Measurements from ENCODE around the gene OPA3.

Gene OPA3

DNA sequence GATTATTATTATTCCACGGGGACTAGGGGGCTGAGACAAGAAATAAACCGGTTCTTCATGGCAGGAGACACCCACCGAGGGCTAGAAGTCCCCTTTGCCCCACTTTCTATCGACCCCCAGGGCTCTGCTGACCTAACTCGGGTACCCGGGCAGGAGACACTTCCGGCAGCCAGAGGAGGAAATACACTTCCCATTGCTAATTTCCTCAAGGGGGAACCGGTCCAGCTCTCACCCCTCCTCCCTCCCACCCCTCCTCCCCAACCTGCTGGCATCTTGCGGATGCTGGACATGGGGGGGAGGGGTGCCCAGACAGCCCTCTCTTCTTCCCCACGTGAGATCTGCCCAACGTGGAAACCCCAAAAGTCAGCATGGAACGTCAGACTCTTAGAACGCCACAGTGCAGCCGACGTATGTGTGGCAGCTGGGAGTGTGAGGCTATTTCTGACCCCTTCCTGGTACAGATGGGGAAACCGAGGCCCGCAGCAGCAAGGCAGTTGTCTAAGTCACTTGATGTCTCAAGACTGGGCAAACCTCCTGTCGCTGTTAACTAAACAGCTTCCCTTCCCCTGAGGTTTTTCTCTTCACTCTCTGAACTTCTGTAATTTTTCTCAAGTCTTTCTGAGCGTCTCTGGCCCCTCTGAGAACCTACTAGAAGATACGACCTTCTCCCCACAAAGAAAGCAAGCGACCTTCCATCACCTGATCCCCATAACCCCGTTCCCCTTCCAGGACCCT, 13.8 kb upstream of the OPA3 start:
- DNase-seq (ENCODE audit: low read depth in 2 of 2): no peak

DNA sequence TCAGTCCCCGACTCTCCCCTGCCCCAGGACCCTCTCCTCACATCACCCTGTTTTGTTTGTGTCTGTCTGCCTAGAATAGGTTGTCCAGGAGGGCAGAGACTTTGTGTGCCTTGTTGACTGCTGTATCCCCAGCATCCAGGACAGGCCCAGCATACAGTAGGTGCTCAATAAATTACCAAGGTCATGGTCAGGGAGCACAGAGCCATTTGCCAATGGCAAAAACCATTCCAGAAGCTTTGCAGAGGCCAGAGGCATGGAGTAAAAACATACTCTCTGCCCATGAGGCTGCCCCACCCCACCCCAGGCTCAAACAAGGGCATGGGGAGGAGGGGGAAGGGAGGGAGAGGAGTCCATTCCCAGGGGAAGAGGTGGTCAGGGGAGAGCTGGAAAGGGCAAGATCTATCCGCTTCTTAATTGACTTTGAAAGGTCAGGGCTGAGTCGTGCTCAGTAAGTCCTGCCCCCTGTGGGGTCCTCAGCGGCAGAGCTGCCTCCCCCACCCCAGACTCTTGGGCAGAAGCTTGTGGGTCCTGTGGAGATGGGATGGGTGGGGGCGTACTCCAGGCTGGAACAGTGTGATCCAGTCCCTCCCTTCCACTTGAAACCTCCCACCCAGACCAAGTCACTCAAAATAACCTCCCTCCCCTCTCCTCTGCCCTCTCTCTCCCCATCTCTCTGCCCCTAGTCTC, 13.0 kb upstream of the OPA3 start:
- DNase-seq (ENCODE audit: low read depth in 2 of 2): no peak

DNA sequence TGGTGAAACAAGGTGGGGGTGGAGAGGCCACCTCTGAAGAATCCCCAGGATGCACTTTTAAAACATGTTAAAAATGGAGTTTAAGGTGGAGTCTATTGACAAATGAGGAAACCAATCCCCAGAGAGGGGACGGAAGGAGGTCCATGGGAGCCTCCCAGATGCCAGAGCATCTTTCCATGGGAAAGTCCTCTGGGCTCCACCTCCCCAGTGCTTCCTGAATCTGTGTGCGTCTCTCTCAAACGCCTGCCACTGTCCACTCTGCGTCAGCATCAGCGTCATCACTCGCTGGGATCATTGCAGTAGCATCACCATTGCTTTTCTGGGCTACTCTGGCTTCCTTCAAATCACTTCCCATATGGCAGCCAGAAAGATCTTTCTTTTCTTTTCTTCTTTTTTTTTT, 11.2 kb upstream of the OPA3 start:
- no peak for DNase-seq (ENCODE audit: low read depth in 2 of 2)

DNA sequence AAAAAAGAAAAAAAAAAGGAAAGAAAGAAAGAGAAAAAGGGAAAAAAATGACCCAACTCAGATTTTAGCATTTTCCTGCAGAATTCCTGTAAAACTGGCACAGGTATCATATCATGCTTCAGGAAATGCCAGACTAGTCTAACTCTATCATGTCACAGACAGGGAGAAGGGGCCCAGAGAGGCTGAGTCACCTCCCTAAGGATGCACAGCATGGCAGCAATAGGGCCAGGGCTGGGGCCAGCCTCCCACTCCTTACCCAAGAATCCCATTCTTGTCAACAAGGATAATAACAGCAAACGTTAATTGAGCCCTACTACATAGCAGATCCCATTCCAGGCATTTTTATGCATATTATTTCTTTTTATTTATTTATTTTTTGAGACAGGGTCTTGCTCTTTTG, 8.9 kb upstream of the OPA3 start:
- DNase-seq (ENCODE audit: low read depth in 2 of 2): no peak

DNA sequence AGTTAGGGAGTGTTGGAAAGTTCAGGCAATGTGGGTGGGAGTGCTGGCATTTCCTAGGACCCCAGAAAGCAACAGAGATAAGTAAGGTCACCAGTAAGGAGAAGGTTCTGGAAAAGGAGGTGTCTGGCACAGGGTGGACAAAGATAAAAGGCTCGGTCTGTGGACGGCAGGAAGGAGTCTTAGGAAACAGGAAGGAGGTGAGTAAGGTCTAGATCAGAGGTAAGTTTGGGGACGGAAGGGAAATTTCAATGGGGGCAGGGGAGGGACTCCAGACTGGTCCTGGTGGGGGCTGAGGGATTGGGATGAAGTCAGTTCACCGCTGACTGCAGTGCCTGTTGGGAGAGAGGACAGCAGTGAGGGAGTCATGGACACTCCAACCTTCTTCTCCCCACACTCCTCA, 7.8 kb upstream of the OPA3 start:
- DNase-seq (ENCODE audit: low read depth in 2 of 2): no peak

DNA sequence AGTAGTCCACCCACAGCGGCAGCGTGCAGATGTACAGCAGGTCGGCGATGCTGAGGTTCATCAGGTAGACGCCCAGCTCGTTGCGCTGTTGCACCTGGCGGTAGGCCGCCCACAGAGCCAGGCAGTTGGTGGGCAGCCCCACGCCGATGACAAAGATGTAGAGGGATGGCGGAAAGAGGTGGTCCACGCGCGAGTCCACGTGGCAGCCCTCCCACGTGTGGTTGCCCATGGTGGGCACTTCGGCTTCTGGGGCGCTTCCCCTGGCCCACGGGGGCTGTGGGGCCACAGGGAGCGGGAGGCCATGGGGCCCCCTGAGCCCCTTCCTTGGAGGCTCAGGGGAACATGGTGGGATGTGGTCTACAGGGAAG, 7.0 kb upstream of the OPA3 start:
- no peak for DNase-seq (ENCODE audit: low read depth in 2 of 2)

DNA sequence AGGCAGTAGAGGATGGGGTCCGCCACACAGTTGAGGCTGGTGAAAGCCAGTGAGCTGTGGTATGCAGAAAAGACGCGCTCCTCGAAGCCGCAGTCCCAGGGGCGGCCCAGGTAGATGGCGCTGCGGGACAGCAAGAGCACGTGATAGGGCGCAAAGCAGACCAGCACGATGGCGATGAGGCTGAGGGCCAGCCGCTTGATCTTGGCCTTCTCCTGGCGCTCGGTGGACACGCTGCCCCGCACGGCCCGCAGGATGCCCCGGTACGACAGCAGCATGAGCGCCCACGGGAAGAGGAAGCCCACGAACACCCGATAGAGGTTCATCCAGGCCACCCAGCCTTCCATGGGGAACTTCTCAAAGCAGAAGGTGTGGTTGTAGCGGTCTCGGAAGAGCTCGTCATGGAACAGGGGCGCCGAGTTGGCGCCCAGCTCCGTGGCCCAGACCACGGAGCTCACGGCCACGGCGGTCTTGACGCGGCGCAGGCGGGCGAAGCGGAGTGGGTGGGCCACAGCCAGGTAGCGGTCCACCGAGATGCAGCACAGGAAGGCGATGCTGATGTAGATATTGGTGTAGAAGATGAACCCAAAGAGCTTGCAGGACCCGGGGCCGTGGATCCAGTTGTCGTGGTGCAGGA, 6.5 kb upstream of the OPA3 start:
- DNase-seq (ENCODE audit: low read depth in 2 of 2): peak; percentile 18 to 28

DNA sequence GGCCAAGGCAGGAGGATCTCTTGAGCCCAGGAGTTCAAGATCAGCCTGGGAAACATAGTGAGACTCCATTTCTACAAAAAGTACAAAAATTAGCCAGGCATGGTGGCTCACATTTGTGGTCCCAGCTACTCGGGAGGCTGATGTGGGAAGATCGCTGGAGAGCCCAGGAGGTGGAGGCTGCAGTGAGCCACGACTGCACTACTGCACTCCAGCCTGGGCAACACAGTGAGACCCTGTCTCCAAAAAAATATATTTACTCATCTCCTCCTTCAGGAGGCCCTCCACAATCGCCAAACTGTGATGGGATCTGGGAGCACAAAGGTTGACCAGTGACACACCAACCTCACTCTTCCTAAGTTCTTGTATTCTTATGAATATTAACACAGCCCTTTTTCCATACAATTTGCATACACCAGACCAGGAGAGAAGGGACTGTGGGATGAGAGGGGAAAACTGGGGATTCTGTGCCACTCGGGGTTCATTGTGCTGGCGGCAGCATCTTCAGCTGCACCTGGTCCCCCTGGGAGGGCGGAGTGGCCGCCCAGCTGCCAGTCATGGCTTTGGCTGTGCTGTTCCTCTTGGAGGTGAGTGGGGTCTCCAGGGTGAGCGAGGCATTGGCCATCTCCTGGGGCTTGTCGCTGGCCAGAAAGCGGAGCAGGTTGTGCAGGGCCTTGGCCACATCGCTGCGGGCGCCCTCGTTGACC, 5.8 kb upstream of the OPA3 start:
- DNase-seq (ENCODE audit: low read depth in 2 of 2): no peak

DNA sequence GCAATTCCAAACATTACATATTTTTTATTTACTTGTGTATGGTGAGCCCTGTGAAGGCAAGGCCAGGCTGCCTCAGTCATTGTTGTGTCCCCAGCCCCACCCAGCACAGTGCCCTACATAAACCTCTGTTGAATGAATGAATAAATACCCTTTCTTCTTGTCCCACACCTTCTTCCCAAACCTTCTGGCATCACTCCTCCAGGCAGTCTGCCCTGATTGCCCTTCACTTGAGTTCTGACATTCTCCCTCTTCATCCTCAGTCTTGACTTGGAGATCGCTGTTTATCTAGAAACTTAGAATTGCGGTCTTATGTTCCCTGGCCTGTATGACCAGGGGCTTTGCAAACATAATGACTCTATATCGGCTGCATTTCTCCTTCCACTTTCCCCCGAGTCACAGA, 5.2 kb upstream of the OPA3 start:
- no peak for DNase-seq (ENCODE audit: low read depth in 2 of 2)

DNA sequence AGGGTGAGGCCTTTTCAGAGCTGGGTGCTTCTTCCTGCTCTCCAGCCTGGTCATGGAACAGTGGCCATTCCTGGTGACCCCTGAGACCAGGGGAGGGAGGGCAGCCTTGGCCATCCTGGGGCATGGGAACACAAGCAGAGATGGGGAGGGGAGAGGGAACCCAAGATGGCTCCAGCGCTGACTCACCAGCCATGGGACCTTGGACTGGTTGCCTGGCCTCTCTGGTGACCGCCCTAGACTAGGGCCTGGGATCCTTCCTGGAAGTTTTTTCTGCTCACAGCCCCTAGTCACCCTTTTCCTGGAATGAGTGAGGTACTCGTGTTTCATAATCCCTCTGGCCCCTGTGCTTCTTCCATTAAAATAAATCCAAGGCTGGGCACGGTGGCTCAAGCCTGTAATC, 3.3 kb upstream of the OPA3 start:
- DNase-seq (ENCODE audit: low read depth in 2 of 2): no peak

DNA sequence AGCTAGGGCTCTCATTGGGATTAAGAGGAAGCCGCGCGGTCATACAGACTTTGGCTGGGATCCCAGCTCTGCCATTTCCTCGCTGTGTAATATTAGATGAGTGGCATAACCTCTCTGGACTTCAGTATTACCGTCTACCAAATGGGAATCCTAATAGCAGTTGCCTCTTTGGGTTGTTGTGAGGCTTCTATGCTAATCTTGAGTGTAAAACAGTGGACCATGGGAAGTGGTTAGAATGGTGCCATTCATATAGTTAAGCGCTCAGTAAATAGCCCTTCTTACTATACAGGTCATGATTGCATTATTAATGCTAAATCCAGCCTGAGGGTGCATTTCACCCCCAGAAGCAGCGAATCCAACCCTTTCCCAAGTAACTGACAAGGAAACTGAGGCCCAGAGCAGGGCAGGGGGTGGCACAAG, 566 bp upstream of the OPA3 start:
- DNase-seq (ENCODE audit: low read depth in 2 of 2): no peak

DNA sequence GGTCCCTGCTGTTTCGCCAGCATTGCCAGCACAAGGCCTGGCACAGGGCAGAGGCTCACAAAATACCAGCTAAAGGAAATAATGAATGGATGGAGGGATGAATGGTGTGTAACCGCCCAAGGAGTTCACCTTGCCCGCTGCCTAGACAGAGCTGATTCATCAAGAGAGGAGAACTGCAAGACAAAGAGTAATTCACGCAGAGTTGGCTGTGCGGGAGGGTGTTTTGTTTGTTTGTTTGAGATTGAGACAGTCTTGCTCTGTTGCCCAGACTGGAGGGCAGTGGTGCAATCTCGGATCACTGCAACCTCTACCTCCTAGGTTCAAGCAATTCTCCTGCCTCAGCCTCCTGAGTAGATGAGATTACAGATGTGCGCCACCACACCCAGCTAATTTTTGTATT, 3.0 kb downstream of the OPA3 start:
- no peak for DNase-seq (ENCODE audit: low read depth in 2 of 2)

DNA sequence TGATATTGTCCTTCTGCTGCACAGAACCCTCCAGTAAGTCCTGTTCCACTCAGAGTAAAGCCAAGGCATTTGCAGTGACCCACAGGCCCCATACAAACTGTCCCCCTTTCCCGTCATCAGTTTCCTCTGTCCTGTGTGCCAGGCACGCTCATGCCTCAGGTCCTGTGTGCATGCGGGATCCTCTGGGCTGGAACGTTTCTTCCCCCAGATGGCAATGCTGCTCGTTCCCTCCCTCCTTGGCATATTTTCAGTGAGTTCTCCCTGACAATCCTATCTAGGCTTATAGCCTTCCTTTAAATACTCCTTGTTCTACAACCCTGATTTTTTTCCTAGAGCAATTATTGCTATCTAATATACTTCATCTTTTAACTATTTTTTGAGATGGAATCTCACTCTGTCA, 5.7 kb downstream of the OPA3 start:
- no peak for DNase-seq (ENCODE audit: low read depth in 2 of 2)

DNA sequence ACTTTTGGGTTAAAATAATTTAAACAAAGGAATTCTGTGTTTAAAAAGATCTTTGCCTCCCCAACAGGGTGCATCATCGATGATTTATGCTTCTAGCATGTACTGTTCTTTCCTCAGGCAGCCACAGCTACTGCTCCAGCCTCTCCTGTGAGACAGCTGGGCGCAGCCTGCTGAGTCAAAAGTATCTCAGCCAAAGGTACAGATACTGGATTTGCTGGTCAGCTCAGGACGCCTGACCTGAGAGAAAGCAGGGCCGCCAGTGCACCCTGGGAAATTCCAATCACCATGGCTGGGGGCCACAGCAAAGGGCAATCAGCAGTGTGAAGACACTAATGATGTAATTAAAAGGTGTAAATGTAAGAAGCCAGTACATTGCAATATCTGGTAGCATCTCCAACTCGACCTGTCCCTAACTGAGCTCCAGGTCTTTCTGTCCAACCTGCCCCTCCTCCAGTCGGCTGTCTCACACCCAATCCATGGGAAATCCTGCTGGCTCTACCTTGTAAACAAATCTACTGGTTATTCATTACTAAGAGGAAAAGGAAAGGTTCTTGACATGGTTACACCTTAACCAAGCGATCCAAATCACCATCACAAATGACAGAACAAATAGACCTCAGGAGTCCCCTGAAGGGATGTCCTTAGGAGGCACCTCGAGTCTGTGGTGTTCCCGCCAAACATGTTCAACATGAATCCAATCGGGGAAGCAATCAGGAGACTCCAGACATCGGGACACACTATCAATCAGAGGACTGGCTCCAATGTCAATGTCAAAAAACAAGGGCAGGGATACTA, 7.3 kb downstream of the OPA3 start:
- no peak for DNase-seq (ENCODE audit: low read depth in 2 of 2)

DNA sequence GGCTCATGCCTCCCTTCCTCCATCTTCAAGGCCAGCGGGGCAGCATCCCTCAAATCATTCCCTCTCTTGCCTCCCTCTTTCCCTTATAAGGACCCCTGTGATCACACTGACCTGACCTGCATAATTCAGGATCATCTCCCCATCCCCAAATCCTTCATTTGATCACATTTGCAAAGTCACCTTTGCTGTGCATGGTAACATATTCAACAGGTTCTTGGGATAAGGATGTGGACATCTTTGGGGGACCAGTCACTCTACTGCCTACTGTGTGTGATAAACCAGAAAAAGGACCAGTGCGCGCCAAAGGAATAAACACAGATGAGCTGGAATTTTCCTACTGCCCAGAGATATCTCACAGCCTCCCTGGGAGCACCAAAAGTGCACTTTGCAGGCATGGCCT, 7.9 kb downstream of the OPA3 start:
- DNase-seq (ENCODE audit: low read depth in 2 of 2): no peak

DNA sequence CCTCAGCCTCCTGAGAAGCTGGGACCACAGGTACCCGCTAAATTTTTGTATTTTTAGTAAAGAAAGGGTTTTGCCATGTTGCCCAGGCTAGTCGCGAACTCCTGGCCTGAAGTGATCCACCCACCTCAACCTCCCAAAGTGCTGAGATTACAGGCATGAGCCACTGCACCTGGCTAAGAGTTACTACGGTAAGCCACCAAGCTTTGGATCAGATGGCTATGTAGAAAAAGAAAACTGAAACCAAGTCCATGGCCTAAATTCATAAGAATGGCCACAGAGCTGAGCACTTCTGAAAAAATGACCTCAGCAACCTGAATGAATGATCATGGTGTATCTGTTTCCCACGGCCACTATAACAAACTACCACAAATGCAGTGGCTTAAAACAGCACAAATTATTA, 9.4 kb downstream of the OPA3 start:
- no peak for DNase-seq (ENCODE audit: low read depth in 2 of 2)

DNA sequence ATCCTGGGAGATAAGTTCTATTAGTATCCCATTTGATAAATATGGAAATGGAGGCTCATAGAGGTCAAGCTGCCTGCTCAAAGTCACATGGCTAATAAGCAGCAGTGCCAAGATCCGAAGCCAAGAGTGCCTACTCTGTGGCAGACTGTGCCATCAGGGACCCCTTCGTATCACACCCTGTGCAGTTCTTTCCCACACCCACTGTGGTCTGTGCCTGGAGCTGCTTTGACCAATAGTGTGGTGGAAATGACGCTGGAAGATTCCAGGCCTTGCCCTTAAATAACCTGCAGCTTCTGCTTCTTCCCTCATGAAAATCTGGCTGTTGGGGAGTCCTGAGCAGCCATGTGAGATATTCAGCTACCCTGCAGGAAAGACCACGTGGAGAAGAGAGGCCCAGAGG, 10.1 kb downstream of the OPA3 start:
- DNase-seq (ENCODE audit: low read depth in 2 of 2): no peak

DNA sequence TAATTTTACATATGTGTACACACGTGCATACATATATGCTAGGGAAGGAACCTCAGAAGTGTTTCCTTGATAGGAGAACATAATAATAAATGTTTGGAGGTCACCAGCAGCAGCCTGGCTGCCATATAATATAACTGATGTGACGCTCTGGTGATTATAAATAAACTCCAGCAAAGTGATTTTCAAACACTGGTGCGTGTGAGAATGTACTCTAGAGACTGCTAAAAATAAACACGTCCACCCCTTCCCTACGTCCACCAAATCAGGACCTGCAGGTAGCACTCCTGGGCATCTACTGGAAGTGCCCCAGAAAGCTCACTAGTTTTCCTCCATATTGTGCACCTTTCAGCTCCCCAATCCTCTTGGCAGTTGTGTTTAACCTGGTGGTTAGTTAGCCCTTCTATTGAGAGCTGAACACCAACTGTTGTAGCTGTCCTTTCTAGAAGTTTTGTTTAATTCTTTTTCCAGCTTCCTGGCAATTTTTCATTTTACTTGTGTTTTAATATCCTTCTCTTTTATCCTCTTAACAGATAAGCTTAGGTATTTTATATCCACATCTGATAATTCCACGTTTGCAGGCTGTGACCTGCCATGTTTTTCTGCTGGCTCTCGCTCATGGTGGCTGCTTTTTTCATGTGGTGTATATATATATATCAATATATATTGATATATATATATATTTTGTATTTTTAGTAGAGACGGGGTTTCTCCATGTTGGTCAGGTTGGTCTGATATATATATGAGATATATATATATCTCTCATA, 13.0 kb downstream of the OPA3 start:
- no peak for DNase-seq (ENCODE audit: low read depth in 2 of 2)

DNA sequence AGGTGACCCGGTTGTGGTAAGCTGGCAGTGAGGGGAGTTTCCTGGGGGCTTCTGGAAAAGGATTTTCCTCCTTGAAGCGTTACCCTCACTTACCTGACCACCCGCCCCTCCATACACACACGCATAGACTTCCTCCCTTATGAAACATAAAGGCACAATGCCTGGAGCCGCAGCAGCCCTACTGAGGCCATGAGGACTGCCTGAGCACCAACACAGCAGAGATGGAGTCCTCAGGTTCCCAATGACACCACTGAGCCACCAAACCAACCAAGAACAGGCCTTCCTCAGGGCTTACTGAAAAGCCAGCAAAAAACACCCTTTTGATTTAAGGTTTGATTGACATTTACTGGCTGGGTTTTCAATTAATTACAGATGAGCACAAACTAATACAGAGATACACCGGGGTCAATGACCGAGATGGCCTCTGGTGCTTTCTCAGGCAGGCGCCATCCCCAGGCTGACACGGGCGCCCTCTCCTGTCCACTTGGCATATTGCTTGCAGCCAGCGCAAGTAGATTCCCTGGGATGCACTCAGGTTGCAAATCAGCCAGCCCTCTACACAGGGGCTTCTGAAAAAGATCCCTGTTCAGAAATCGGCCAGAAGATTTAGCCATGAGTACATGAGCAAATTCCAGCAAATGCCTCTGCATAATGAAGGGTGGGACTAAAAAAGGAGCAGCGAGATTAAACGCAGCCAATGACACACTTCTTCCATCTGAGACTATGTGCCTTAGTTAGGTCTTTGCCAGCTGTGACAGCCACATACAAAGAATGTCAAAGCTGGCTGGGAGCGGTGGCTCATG, 14.8 kb downstream of the OPA3 start:
- DNase-seq (ENCODE audit: low read depth in 2 of 2): peak; percentile 36 to 45

DNA sequence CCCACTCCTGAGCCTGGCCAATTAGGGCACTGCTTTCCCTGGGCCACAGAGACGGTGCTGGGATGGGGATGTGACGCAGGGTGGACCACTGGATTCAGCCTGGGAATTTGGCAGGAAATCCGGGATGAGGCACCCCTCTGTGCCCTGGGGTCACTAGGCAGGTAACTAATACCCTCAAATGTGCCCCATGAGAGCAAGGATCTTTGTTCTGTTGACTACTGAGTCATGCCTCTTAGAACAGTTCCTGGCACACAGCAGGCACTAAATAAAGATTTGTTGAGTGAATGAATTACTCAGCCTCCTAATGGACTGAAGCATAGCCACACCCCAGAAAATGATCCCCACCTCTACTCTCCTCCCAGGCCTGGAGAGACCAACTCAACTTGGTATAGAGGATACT, 15.9 kb downstream of the OPA3 start:
- DNase-seq (ENCODE audit: low read depth in 2 of 2): no peak
